GM12878 (cell line): ENCODE data around the gene TP53RK. TPM values are rescaled to one million over a fixed set of nuclear protein-coding genes. Genes with fewer than 3 reads are reported as not detected.

Experiments
- ATAC-seq: fragments of 200-7000 bp; cut with Tn5 transposase; 3 replicates; pipeline ENCODE4 v1.9.1; 2020; ENCODE audit warnings: mild to moderate bottlenecking, moderate library complexity
- BruUV-seq: library from RNA; stranded (reverse); fragments of 400-500 nt; replicated peaks from 2 replicates; lab custom pipeline; 2021; lab: Mats Ljungman, UMichigan
- CTCF ChIA-PET: fragments of 300-600 bp; sonication (Branson Sonifier 250); formaldehyde crosslinking; extraction: SDS; loops from one replicate; lab custom pipeline; 2021; ENCODE audit warnings: inconsistent platforms; lab: Yijun Ruan, JAX
- POLR2A ChIA-PET: fragments of 350-600 bp; formaldehyde crosslinking; extraction: SDS; loops from one replicate; lab custom pipeline; 2021; ENCODE audit warnings: inconsistent platforms; lab: Charles Lee
- RAD21 ChIA-PET: fragments of 300-600 bp; sonication (Branson Sonifier 250); formaldehyde crosslinking; loops from one replicate; lab custom pipeline; 2023; ENCODE audit warnings: antibody characterized with exemption; ENCODE audit not compliant: unreplicated experiment; lab: Charles Lee
- SMC1A ChIA-PET: fragments of 300-600 bp; sonication (Branson Sonifier 250); formaldehyde crosslinking; loops from one replicate; lab custom pipeline; 2023; ENCODE audit not compliant: unreplicated experiment, uncharacterized antibody; lab: Charles Lee
- DNase-seq: peaks from one replicate; pipeline ENCODE4 v3.0.0-alpha.2; 2011; ENCODE audit warnings: low read depth, low spot score
- FAIRE-seq: peaks from 3 replicates; lab custom pipeline; 2011; peaks lifted over from hg19 to GRCh38; lab: Jason Lieb, UNC
- H2AFZ ChIP-seq: 2 replicates; pipeline ENCODE4 v1.6.0; 2011; ENCODE audit warnings: low read depth, low read length, control low read depth; ENCODE audit not compliant: control insufficient read depth
- H3K27ac ChIP-seq: 2 replicates; pipeline ENCODE4 v1.5.1; 2011; ENCODE audit warnings: control low read depth; ENCODE audit not compliant: control insufficient read depth, insufficient read depth
- H3K27me3 ChIP-seq, 2 experiments: replicated peaks in 1 of 2; 2 replicates each; pipeline versions ENCODE4 v1.6.0 to v1.6.1; 2011; ENCODE audit warnings: low read length in 1 of 2; ENCODE audit not compliant: control insufficient read depth in 2 of 2, insufficient read depth in 2 of 2
- H3K36me3 ChIP-seq, 2 experiments: 2 replicates each; pipeline ENCODE4 v1.5.1; 2011; ENCODE audit warnings: low read length in 1 of 2; ENCODE audit not compliant: control insufficient read depth in 2 of 2, insufficient read depth in 2 of 2
- H3K4me1 ChIP-seq: 2 replicates; pipeline ENCODE4 v1.6.1; 2011; ENCODE audit warnings: mild to moderate bottlenecking, low read length, moderate library complexity, mixed read lengths; ENCODE audit not compliant: control insufficient read depth, insufficient read depth
- H3K4me2 ChIP-seq: 2 replicates; pipeline ENCODE4 v1.6.0; 2011; ENCODE audit warnings: control low read depth; ENCODE audit not compliant: control insufficient read depth, insufficient read depth
- H3K4me3 ChIP-seq: fragments of 200-600 bp; sonication (generic); 2 replicates; pipeline ENCODE4 v1.5.1; 2016
- H3K79me2 ChIP-seq: 2 replicates; pipeline ENCODE4 v1.6.0; 2011; ENCODE audit warnings: low read length; ENCODE audit not compliant: control insufficient read depth, insufficient read depth
- H3K9ac ChIP-seq: 2 replicates; pipeline ENCODE4 v1.8.0; 2011; ENCODE audit warnings: low read length, control low read depth, mixed read lengths; ENCODE audit not compliant: control insufficient read depth, insufficient read depth
- H3K9me3 ChIP-seq: replicated peaks from 3 replicates; pipeline ENCODE4 v1.5.1; 2011; ENCODE audit warnings: mild to moderate bottlenecking, low read length; ENCODE audit not compliant: control insufficient read depth, insufficient read depth
- H4K20me1 ChIP-seq: 2 replicates; pipeline ENCODE4 v1.6.0; 2011; ENCODE audit not compliant: control insufficient read depth, insufficient read depth
- ATF7 ChIP-seq: fragments of 450-650 bp; IDR thresholded peaks from 2 replicates; pipeline ENCODE4 v1.6.1; 2016; ENCODE audit warnings: low read depth, mild to moderate bottlenecking
- EED ChIP-seq: sonication (generic); IDR thresholded peaks from 2 replicates; pipeline ENCODE4 v1.6.1; 2016; ENCODE audit warnings: antibody characterized with exemption, low read depth
- KAT2A ChIP-seq: conservative IDR thresholded peaks from 2 replicates; pipeline ENCODE4 v1.6.1; 2011; ENCODE audit warnings: low read depth, low read length; ENCODE audit not compliant: control insufficient read depth
- POLR2AphosphoS2 ChIP-seq: IDR thresholded peaks from 2 replicates; pipeline ENCODE4 v1.6.1; 2011; ENCODE audit warnings: low read depth, mild to moderate bottlenecking, low read length, improper control_type of control experiment, moderate library complexity
- POLR2AphosphoS5 ChIP-seq: IDR thresholded peaks from 2 replicates; pipeline ENCODE4 v1.6.1; 2011; ENCODE audit warnings: mild to moderate bottlenecking, low read length, inconsistent platforms
- RAD21 ChIP-seq: IDR thresholded peaks from 2 replicates; pipeline ENCODE4 v1.6.1; 2011; ENCODE audit warnings: mild to moderate bottlenecking, low read depth, low read length, moderate library complexity; ENCODE audit not compliant: insufficient read depth
- RELA ChIP-seq: fragments of 450-650 bp; IDR thresholded peaks from 2 replicates; pipeline ENCODE4 v1.8.0; 2014; ENCODE audit warnings: borderline replicate concordance; ENCODE audit not compliant: partially characterized antibody
- SMC3 ChIP-seq: IDR thresholded peaks from 2 replicates; pipeline ENCODE4 v1.6.1; 2011; ENCODE audit warnings: low read length, improper control_type of control experiment, borderline replicate concordance
- SRF ChIP-seq, 2 experiments: IDR thresholded peaks; 2 replicates each; pipeline ENCODE4 v1.6.1; 2011; ENCODE audit warnings: low read depth in 2 of 2, low read length in 2 of 2, mild to moderate bottlenecking in 1 of 2, moderate library complexity in 1 of 2
- TBL1XR1 ChIP-seq: IDR thresholded peaks from 2 replicates; pipeline ENCODE4 v1.6.1; 2012; ENCODE audit warnings: low read depth, low read length, improper control_type of control experiment
- ZNF384 ChIP-seq: IDR thresholded peaks from 2 replicates; pipeline ENCODE4 v1.6.1; 2012; ENCODE audit warnings: low read depth, mild to moderate bottlenecking, low read length, improper control_type of control experiment, borderline replicate concordance
- WGBS: methylation state at CpG from one replicate; pipeline ENCODE4 v1.1.6; 2016; ENCODE audit warnings: low lambda C conversion rate; ENCODE audit not compliant: insufficient replicate concordance, insufficient coverage; ENCODE audit errors: missing lambda C conversion rate; 5-methylcytosine and 5-hydroxymethylcytosine counted together
- in situ Hi-C: fragments of 300-500 bp; cut with MboI; formaldehyde crosslinking; loops from 9 replicates; pipeline ENCODE4 v1.14.3; 2018; ENCODE audit warnings: mixed read lengths
- intact Hi-C: fragments of 100-400 bp; cut with micrococcal nuclease; formaldehyde crosslinking; loops from one replicate; pipeline ENCODE4 v1.14.2; 2022; ENCODE audit not compliant: unreplicated experiment
- polyA plus RNA-seq, 11 experiments: library from polyadenylated mRNA; depleted of rRNA in 4 of 11; unstranded in 6 of 11; stranded (reverse) in 5 of 11; fragments of >200 nt; fragmentation: Nextera tagmentation in 4 of 11; fragmentation: Illumina TruSeq in 1 of 11; extraction: Ambion mirVana in 4 of 11; extraction: Trizol in 1 of 11; gene quantifications; 1 replicate in 1 of 11; 2 replicates in 10 of 11; pipeline versions ENCODE4 v1.2.1 to v1.2.3, GENCODE V29; 2011 to 2016; ENCODE audit warnings: inconsistent platforms in 2 of 11, missing spikeins in 2 of 11, low read depth in 1 of 11
- total RNA-seq, 4 experiments: library from RNA; depleted of rRNA in 3 of 4; stranded (reverse); fragments of >200 nt in 3 of 4; fragmentation: Illumina TruSeq in 1 of 4; extraction: Trizol in 1 of 4; gene quantifications; 2 replicates each; pipeline versions ENCODE4 v1.2.1 to v1.2.3, GENCODE V29; 2013 to 2021
- TF ChIP-seq, protein P1 (sequence below): IDR thresholded peaks from 2 replicates; pipeline ENCODE4 v1.6.1; 2012; ENCODE audit warnings: low read depth, low read length, improper control_type of control experiment

Gene TP53RK
- total and polyA plus RNA-seq, 10 of the 15 experiments (the other 5 are each of a cell fraction or from before 2014, with no cell fraction given), result 3.8 to 23.1 (median 16.1) TPM

DNA sequence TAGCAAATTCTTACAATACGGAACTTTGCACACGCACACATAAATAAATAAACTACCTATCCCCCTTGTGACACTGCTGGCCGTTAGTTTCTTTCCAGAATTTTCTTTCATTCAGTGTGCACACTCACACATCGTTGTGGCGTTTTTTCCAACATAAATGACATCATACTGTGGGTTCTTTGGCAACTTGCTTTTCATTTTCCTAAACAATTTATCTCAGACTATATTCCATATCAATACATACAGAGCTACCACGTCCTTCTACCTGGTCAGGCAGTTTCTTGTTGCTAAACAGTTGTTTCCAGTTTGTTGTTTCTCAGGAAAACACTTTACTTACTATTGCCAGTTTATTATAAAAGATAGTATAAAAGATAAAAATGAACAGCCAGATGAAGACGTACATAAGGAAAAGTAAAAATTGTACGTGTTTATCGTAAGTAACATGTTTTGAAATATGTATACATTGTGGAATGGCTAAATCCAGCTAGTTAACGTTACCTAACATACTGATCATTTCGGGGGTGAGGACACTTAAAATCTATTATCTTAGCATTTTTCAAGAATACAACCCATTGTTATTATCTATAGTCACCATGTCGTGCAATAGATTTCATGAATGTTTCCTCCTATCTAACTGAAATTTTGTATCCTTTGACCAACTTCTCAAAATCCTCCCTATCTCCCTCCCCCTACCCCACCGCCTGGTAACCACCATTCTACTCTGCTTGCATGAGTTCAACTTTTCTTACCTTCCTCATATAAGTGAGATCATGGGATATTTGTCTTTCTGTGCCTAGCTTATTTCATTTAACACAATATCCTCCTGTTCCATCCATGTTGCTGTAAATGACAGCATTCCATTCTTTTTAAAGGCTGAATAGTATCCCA is 1.2 kb upstream of the TP53RK start:
- H4K20me1 ChIP-seq, result no peaks in the 10 kb centered on the region
- ChIA-PET RAD21 (interaction anchor here (0.6 to 1.4 kb wide), 3 partner anchors 62 to 153 kb away, joined by 3 to 4 read pairs (median 3); no protein-coding TSS in a partner anchor), SMC1A (interaction anchor here (1.3 to 1.6 kb wide), 2 partner anchors 10 to 146 kb away, joined by 4 to 5 read pairs; no protein-coding TSS in a partner anchor), CTCF (interaction anchor here (1.2 to 11.6 kb wide), 4 partner anchors 10 to 169 kb away, joined by 3 to 114 read pairs (median 14); no protein-coding TSS in a partner anchor), POLR2A (interaction anchor here (0.7 to 1.0 kb wide), 2 partner anchors 105 to 139 kb away, joined by 3 read pairs; no protein-coding TSS in a partner anchor)
- H3K4me3 ChIP-seq, result peak overlapping the region; percentile 75
- BruUV-seq, result no TSS peak
- peak overlapping the region; percentile 64; the same call in 1 of the 2 replicates for H3K4me2 ChIP-seq
- FAIRE-seq (no peak), ATAC-seq (no peak), DNase-seq (no peak)
- H3K4me1 ChIP-seq, result no peaks in the 10 kb centered on the region; the same call in 1 of the 2 replicates
- H3K9ac ChIP-seq, result no peak overlapping the region
- H3K79me2 ChIP-seq, result peaks cover 37% of the 10 kb centered on the region
- peak overlapping the region; percentile 60; the same call in 1 of the 2 replicates for H3K27ac ChIP-seq
- no peaks in the 10 kb centered on the region; the same call in 1 of the 3 replicates for H3K9me3 ChIP-seq
- WGBS, result 59% methylated on average over 13 of the region's 13 CpGs
- intact Hi-C loops (no loop called here), in situ Hi-C loops (no loop called here)
- H3K36me3 ChIP-seq, result 0 out of 4 replicates have a peak, but pooled peaks cover 0 to 11% of the 10 kb centered on the region in 2 experiments
- peak; percentile 26; the same call in 1 of the 2 replicates for TF ChIP-seq ATF7
- TF ChIP-seq SRF (IDR thresholded peaks at IDR 0.05; ENCODE audit: low read depth in 2 of 2, low read length in 2 of 2), result no peak
- H3K27me3 ChIP-seq, result no peaks in the 10 kb centered on the region
- H2AFZ ChIP-seq, result peak overlapping the region; percentile 56

DNA sequence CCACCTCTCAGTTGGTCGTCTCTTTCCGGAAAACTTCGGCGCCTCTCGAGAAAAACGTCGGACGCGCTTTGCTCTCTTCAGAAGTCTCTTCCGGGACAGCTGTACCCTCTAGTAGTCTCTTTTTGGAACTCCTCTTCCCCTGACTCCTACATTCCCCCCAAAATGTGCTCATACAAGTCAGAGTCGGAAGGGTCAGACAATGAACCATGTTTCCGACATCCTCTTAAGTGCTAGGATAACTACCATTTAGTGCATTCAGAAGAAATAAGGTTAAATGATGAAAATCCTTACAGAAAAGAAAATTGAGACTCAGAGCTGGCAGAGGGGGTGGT is 476 bp upstream of the TP53RK start:
- Histone ChIP-seq H4K20me1 (peaks cover 3% of the 10 kb centered on the region; the same call in 1 of the 2 replicates), H3K4me2 (peak overlapping the region; percentile 64; the same call in 1 of the 2 replicates), H3K27me3 (no peaks in the 10 kb centered on the region), H3K36me3 (peaks cover 0 to 11% of the 10 kb centered on the region in 2 experiments; a peak in 1 of 4 replicates), H3K9ac (peak overlapping the region; percentile 63; the same call in 1 of the 2 replicates), H3K4me3 (peak overlapping the region; percentile 75), H2AFZ (peak overlapping the region; percentile 87), H3K27ac (peak overlapping the region; percentile 60), H3K79me2 (peaks cover 37% of the 10 kb centered on the region), H3K9me3 (no peaks in the 10 kb centered on the region; the same call in 1 of the 3 replicates), H3K4me1 (no peaks in the 10 kb centered on the region; the same call in 1 of the 2 replicates)
- BruUV-seq, result no TSS peak
- 2% methylated on average over 12 of the region's 12 CpGs for WGBS
- ChIA-PET CTCF (interaction anchor here (1.2 to 11.6 kb wide), 5 partner anchors 10 to 168 kb away, joined by 3 to 114 read pairs (median 7); no protein-coding TSS in a partner anchor), RAD21 (interaction anchor here (0.6 to 1.4 kb wide), 3 partner anchors 63 to 152 kb away, joined by 3 to 4 read pairs (median 3); no protein-coding TSS in a partner anchor), POLR2A (interaction anchor here (0.6 to 1.5 kb wide), 5 partner anchors 101 to 755 kb away, joined by 3 to 4 read pairs (median 3); no protein-coding TSS in a partner anchor), SMC1A (interaction anchor here (1.3 to 1.6 kb wide), 2 partner anchors 9 to 145 kb away, joined by 4 to 5 read pairs; no protein-coding TSS in a partner anchor)
- FAIRE-seq (no peak), DNase-seq (no peak), ATAC-seq (no peak)
- intact Hi-C loops (no loop called here), in situ Hi-C loops (loop anchor here (10.0 kb wide), 1 partner anchor 135 kb away; the partner anchor contains the start of gene OCSTAMP)
- TF ChIP-seq ZNF384 (no peak), RAD21 (no peak), KAT2A (no peak), POLR2AphosphoS5 (peak; percentile 53; the same call in 1 of the 2 replicates), RELA (no peak), EED (no peak), POLR2AphosphoS2 (peak; percentile 70; the same call in 1 of the 2 replicates), SMC3 (no peak), TBL1XR1 (no peak)
- TF ChIP-seq, protein P1, sequence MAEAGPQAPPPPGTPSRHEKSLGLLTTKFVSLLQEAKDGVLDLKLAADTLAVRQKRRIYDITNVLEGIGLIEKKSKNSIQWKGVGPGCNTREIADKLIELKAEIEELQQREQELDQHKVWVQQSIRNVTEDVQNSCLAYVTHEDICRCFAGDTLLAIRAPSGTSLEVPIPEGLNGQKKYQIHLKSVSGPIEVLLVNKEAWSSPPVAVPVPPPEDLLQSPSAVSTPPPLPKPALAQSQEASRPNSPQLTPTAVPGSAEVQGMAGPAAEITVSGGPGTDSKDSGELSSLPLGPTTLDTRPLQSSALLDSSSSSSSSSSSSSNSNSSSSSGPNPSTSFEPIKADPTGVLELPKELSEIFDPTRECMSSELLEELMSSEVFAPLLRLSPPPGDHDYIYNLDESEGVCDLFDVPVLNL, result no peak
